NCI-H2196 treated with DMSO at 0.1 percent for 48 hours (cell line): ENCODE measurements around the gene UHRF1.
"Not testable (repeated sequence)": the region's sequence is repeated elsewhere in the genome, so short reads cannot be mapped to it uniquely, and the experiment has no call there.

Experiments
- DNase-seq: peaks from one replicate; lab custom pipeline; 2025; ENCODE audit not compliant: unreplicated experiment; lab: John Stamatoyannopoulos, UW

The UHRF1 gene

GRCh38 chr19:4933528-4933927, 24.2 kb downstream of the UHRF1 start:
- no peak for DNase-seq

- no peak for DNase-seq
These were observed 26.1 kb downstream of the UHRF1 start for GRCh38 chr19:4935444-4935843.

GRCh38 chr19:4937060-4937459, 27.8 kb downstream of the UHRF1 start:
- DNase-seq, result no peak

- not testable (repeated sequence) for DNase-seq
These were observed 29.2 kb downstream of the UHRF1 start for GRCh38 chr19:4938461-4938860.

- DNase-seq, result no peak
These were observed 30.2 kb downstream of the UHRF1 start for GRCh38 chr19:4939466-4939865.

- not testable (repeated sequence) for DNase-seq
These were observed 32.4 kb downstream of the UHRF1 start for GRCh38 chr19:4941638-4942169.

- DNase-seq, result not testable (repeated sequence)
These were observed 41.3 kb downstream of the UHRF1 start for GRCh38 chr19:4950650-4951049.

GRCh38 chr19:4951656-4952055, 42.4 kb downstream of the UHRF1 start:
- no peak for DNase-seq

- no peak for DNase-seq
These were observed 43.6 kb downstream of the UHRF1 start for GRCh38 chr19:4952945-4953344.

- not testable (repeated sequence) for DNase-seq
These were observed 45.2 kb downstream of the UHRF1 start for GRCh38 chr19:4954320-4955149.

GRCh38 chr19:4955274-4955673, 46.0 kb downstream of the UHRF1 start:
- DNase-seq, result no peak

GRCh38 chr19:4957981-4958380, 48.7 kb downstream of the UHRF1 start:
- no peak for DNase-seq

- DNase-seq, result no peak
These were observed 52.9 kb downstream of the UHRF1 start for GRCh38 chr19:4962085-4962619.

- no peak for DNase-seq
These were observed 55.8 kb downstream of the UHRF1 start for GRCh38 chr19:4965061-4965460.

- DNase-seq, result no peak
These were observed 57.3 kb downstream of the UHRF1 start for GRCh38 chr19:4966591-4966990.

GRCh38 chr19:4967738-4968461, 58.6 kb downstream of the UHRF1 start:
- DNase-seq, result no peak

- DNase-seq, result peak; percentile 100
These were observed 59.4 kb downstream of the UHRF1 start, which contains the start of gene KDM4B for GRCh38 chr19:4968462-4969291. Gene KDM4B (plus strand): TSS chr19:4969113. CDS start chr19:5032891, 63,778 bp downstream.

GRCh38 chr19:4969292-4969771, 60.0 kb downstream of the UHRF1 start:
- DNase-seq, result no peak

GRCh38 chr19:4969772-4970531, 60.7 kb downstream of the UHRF1 start:
- no peak for DNase-seq
